Choroid plexus epithelial cell (primary cell): ENCODE measurements around the gene SCO2.
A peak's percentile ranks its signal among the peaks of the same experiment; 100 is the strongest.

Source experiments
- DNase-seq: peaks from one replicate; pipeline ENCODE4 v3.0.0-alpha.2; 2010; ENCODE audit warnings: low read depth
- H3K4me3 ChIP-seq: 2 replicates; pipeline ENCODE4 v1.5.1; 2011; ENCODE audit warnings: low read depth, mild to moderate bottlenecking, control low read depth, low read length, moderate library complexity
- CTCF ChIP-seq: conservative IDR thresholded peaks from 2 replicates; pipeline ENCODE4 v1.5.1; 2011; ENCODE audit warnings: low read depth, mild to moderate bottlenecking, control low read depth, inconsistent platforms, low read length, moderate library complexity

The SCO2 gene

DNA sequence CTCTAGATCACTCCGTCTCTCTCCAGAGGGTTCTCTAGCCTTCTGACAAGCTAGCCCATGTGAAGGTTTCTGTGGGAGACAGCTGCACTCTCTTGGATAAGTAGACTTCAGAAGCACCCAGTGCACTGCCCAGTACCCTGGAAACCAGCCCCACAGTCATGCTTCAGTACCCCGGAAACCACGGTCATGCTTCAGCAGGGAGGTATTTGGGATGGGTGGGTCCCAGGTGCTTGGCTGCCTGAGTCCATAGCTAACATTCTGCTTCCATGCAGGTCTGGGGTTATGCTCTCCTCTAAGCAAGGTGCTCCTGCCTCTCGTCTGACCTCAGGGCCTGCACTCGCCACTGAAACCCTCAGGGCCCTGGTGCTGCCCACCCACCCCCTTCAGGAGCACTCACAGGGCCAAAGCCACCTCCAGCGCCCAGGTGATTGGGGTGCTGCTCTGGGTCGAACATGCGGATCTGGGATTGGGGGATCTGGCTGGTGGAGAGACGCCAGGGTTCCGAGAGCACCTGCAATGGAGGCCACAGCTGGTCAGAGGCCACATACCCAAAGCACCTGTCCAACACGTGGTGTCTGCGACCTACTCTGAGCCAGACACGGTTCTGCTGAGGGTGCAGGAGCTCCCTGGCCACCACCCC is 44.6 kb upstream of the SCO2 start:
- TF ChIP-seq CTCF: no peak
- no peak overlapping the region for H3K4me3 ChIP-seq
- no peak for DNase-seq

- no peak for TF ChIP-seq CTCF
- no peak overlapping the region for H3K4me3 ChIP-seq
- no peak for DNase-seq
Measured at GRCh38 chr22:50569041-50569459, 43.7 kb upstream of the SCO2 start.

GRCh38 chr22:50568626-50569025 is 43.2 kb upstream of the SCO2 start:
- no peak for TF ChIP-seq CTCF
- DNase-seq: no peak
- H3K4me3 ChIP-seq: no peak overlapping the region

DNA sequence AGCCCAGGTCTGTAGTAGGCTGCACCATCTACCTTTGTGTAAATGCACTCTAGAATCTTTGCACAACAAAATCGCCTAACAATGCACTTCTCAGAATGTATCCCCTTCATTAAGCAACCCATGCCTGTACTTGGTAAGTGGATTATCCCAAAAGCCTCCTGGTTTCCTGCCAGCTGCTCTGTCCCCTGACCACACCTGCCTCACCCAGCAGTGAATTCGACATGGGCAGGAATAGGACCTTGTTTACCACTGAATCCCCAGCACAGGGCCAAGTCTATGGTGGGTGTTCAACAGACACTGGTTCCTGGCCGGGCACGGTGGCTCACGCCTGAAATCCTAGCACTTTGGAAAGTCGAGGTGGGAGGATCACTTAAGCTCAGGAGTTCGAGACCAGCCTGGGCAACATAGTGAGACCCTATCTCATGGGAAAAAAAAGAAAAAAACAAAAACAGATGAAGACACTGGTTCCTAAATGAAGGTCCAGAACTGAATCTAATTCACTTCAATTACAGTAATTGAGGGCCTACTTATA is 42.4 kb upstream of the SCO2 start:
- H3K4me3 ChIP-seq: no peak overlapping the region
- TF ChIP-seq CTCF: no peak
- no peak for DNase-seq

GRCh38 chr22:50564289-50564688 is 38.9 kb upstream of the SCO2 start:
- H3K4me3 ChIP-seq: no peak overlapping the region
- TF ChIP-seq CTCF: no peak
- no peak for DNase-seq

DNA sequence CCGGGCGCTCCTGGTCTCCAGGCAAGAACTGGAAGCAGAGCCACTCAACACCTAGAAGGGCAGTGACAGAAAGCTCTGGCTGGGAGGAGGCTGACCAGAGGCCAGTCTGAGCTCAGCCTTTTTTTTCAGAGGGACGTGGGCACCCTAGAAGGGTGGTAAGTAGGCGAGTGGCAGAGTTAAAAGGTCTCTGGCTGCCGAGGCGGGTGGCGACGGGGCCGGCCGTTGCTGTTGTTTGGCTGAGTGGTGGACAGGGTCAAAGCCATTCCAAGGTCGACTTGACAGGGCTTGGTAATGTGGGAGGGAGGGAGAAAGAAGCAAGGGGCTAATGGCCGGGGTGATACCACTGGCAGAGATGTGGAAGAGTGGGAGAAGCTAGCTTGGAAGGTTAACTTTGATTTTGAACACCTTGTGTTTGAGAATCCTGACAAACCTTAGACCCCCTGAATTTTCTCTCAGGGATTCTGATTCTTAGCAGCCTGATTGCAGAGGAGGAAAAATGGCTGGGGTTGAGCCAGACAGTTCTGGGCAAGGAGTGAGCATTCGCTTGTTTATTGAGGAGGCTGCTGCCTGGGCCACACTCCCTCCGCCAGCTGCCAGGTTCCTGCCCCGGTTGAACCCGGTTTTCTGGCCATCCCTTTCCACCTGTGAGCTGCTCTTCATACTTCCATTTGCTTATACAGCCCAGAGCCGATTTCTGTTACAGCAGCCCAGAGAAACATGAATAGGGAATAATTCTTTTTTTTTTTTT is 38.2 kb upstream of the SCO2 start:
- TF ChIP-seq CTCF: no peak
- no peak for DNase-seq
- peak overlapping the region; percentile 60 for H3K4me3 ChIP-seq
